HK-2 (cell line): Measurements from ENCODE around the gene PANX2.

Experiments
- DNase-seq: peaks from one replicate; pipeline ENCODE4 v3.0.0-alpha.2; 2018; ENCODE audit not compliant: unreplicated experiment

PANX2 gene

DNA sequence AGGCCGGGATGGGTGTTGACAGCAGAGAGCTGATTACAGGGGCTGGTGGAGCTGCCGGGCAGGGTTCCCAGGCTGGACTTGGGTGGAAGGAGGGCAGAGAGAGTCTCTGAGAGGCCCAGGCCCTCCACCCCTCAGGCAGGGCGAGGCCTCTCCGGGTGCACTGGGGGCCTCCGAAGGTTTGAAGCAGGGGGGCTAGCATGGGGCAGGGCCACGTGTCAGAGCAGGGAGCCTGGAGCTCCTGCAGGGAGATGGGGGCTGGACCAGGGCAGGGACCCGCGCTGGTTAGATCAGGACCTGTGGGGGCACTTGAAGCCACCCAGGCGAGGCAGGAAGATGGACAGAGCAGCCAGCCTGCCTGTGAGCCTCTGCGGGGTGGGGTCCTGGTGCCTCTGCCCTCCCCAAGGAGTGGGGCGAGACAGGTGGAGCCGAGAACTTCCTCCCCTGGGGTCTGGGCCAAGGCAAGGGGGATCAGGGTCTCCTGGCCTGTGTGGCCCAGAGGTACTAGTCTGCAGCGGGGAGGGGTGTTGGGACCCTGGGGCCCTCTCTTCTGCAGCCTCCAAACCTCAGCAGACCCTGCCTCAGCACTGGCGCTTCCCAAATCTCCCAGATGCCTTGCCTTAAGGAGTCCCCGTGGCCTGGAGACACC, 911 bp downstream of the PANX2 start:
- DNase-seq = no peak

DNA sequence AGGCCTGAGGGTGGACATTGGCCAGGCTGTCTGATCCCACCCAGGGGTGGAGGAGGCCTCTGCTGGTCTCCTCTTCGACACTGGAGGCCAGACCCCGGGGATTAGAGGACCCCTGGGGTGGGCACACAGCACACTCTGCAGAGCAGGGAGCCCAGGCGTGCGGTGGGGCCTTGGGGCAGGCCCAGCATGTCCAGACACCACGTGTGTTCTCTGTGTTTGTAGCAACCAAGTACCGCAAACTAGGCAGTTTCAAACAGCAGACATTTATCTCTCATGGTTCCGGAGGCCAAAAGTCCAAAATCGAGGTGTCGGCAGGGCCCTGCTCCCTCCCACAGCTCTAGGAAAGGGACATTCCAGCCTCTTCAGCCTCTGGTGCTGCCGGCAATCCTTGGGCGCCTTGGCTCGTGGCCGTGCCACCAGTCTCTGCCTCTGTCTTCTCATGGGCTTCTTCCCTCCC, 1.5 kb downstream of the PANX2 start:
- DNase-seq = no peak

DNA sequence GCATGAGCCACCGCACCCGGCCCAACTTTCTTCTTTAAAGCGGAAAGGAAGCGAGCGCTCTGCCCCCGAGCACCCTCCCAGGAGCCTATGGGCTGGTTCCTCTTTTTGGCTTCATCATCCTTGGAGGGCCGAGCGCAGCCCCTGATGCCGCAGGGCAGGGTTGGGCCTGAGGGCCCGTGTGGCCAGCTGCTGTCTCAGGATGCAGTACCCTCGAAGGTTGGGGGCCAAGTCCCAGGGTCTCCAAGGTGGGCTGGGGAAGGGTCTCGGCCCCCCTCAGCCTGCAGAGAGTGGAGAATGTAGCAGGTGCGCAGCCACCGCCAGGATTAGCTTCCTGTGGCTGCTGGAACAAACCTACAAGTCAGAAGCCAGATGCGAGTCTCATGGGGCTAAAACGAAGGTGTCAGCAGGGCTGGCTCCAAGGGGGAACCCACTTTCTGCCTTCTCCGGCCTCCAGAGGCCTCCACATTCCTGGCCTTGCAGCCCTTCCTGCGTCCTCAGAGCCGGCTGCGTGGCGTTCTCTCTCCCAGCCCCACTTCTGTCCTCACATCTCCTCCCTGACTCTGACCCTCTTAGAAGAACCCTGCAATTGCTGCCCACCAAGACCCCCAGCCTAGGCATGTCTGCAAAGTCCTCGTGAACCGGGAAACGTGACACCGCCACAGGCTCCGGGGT, 2.9 kb downstream of the PANX2 start:
- no peak for DNase-seq

- DNase-seq = no peak
These were observed 3.4 kb downstream of the PANX2 start for GRCh38 chr22:50173983-50174355.

DNA sequence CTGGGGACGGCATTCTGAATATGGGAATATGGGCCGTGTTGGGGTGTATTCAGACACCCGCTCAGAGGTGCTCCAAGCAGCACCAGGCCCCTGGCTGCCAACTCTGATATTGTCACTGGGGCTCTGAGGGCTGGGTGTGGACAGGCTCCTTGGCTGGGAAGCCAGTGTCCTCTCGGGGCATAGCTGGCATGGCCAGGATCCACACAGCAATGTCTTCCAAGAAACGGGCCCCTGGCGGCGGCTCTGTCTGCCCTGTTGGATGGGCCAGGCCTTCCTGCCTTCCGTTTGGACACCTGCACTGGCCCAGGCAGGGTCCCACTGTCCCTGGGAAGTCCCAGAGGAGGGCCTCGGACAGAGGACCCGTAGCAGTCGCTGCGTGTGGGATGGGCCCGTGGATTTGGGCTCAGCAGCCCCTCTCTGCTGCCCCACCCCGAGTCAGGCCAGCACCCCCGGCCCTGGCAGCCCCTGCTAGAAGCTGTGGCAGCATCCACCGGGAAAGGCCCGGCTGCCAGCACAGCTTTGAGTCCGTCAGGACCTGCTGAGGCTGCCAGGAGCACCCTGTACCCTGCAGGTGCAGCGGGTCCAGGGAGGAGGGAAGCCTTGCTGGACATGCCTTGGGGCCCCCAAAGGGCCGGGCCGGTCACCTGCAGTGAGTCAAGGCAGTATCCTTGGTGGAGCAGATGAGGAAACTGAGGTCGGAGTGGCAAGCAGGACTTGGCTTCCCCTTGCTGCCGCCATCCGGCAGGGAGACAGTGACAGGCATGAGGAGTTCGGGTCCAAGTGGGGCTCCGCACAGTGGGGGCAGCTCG, 4.1 kb downstream of the PANX2 start:
- DNase-seq = no peak

GRCh38 chr22:50175191-50175461, 4.6 kb downstream of the PANX2 start:
- no peak for DNase-seq

DNA sequence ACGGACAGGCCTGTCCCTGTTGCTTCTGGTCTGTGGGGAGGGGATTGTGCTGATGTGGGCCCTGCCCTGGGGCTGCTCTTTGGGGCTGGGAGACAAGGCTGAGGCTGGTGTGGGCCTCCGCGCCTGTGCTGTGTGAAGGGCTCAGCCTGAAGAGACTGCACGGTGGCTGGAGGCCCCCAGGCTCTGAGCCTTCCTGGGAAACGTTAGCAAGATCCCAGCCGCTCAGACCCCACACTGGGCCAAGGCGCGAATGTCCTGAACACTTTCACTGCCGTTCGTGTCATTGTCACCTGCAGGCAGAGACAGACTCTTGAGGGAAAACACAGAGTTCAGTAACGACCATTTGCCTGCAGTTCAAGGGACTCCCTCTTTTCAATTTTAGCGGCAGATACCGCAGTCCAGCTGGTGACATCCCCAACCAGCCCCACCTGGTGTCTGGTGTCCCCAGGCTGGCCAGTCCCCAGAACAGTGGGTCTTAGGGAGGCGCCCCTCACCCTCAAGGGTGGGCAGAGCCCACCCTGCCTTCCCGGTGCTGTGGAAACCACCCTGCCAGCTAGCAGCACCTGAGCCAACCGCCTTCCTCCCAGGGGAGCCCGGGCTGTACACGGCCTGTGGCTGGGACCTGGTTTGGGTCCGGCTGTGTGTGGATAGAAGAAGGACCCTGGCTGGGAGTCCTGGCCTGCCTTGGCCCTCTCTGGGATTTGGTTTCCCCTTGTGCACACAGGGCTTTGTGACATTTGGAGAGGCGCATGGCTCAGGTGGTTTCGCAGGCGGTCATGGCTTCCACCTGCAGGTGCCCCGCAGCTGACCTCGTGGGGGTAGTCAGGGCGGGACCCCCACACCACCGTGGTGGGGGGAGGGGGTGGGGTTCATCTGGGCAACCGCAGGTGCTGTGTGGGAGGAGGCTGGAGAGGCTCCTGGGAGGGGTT, 5.7 kb downstream of the PANX2 start:
- no peak for DNase-seq

DNA sequence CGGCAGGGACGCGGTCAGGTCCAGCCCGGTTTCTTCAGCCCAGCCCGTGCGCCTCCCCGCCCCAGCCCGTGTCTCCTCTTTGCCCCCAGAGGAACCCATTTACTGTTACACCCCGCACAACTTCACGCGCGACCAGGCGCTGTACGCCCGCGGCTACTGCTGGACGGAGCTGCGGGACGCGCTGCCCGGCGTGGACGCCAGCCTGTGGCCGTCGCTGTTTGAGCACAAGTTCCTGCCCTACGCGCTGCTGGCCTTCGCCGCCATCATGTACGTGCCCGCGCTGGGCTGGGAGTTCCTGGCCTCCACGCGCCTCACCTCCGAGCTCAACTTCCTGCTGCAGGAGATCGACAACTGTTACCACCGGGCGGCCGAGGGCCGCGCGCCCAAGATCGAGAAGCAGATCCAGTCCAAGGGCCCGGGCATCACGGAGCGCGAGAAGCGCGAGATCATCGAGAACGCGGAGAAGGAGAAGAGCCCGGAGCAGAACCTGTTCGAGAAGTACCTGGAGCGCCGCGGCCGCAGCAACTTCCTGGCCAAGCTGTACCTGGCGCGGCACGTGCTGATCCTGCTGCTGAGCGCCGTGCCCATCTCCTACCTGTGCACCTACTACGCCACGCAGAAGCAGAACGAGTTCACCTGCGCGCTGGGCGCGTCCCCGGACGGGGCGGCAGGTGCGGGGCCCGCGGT, 6.5 kb downstream of the PANX2 start:
- DNase-seq = no peak

- no peak for DNase-seq
These were observed 7.3 kb downstream of the PANX2 start for GRCh38 chr22:50177537-50178470.

DNA sequence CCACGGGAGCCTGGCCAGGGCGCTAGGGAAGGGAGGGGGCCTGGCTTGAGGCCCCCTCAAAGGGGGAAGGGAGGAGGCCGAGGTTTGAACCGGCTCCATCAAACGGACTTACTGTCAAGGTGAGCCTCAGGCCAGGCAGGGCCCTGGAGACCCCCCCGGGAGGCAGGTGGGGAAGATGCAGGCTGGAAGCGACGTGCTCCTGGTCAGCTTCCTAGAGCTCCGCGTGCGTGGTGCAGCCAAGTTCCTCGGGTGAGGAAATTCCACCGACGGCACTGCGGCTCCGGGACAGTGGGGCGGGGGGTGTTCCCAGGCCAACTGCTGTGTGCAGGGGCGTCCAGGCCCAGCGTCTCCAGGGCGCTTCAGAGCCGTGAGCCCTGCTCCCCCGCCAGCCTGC, 7.9 kb downstream of the PANX2 start:
- DNase-seq = no peak

- DNase-seq = no peak
These were observed 8.6 kb downstream of the PANX2 start for GRCh38 chr22:50178871-50179869.

DNA sequence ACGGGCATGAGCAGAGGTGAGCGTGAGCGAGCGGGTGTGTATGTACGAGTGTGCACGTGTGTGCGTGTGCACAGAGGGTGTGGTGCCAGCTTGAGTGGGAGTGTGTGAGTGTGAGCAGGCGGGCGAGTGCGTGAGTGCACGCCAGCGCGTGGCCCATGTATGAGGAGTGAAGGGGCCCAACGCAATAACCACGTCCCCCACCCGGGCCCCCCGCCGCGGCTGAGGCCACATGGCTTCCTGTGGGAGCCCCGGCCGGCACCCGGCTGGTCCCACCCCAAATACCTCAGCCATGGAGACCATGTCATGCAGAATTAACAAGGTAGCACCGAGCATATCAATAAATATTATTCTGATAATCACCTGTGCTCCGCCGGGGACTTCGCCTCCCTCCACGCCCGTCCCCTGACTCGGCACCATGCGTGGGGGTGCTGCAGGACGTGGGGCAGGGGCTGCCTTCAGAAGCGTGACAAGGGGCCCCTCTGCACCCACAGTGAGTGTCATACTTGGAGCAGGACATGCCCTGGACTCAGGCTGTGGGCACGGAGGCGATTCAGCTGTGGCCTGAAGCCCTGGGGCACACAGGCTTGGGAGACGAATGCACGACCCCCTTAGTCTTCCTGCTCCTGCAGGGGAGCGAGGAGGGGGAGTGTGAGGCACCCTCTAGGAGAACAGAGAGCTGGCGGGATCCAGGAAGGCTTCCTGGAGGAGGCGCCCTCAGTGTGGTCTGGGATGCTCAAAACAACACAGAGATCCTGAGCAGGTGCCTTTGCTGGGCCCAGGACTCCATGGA, 9.6 kb downstream of the PANX2 start:
- no peak for DNase-seq

DNA sequence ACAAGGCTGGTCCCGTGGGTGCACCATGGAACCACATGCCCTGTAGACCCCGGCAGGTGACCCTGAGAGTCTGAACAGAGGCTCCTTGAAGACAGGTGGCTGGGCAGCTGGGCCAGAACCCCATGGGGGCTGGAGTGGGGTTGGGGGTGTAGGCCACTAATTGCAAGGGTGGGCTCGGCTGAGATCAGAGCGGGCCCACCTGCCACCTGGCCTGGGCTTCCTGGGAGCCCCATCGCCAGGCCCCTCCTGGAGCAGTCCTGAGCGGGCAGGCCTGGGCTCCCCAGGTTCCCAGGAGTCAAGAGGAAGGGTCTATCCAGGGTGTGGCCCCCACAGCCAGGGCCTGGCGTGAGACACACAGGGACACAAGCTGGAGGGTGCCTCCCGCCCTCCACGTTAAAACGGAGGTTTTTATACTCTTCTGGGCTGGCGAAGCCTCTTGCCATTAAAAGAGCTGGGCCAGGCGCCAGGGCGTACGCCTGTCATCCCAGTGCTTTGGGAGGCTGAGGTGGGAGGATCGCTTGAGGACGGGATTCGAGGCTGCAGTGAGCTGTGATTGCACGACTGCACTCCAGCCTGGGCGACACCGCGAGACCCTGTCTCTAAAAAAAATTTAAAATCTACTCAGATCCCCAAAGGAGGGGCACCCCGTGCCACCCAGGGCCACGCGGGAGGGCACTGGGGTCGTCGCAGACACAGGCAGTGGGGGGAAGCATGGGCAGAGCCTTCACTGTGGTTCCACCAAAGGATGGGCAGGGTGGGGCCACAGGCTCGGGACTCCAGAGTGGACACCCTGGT, 10.4 kb downstream of the PANX2 start:
- no peak for DNase-seq

DNA sequence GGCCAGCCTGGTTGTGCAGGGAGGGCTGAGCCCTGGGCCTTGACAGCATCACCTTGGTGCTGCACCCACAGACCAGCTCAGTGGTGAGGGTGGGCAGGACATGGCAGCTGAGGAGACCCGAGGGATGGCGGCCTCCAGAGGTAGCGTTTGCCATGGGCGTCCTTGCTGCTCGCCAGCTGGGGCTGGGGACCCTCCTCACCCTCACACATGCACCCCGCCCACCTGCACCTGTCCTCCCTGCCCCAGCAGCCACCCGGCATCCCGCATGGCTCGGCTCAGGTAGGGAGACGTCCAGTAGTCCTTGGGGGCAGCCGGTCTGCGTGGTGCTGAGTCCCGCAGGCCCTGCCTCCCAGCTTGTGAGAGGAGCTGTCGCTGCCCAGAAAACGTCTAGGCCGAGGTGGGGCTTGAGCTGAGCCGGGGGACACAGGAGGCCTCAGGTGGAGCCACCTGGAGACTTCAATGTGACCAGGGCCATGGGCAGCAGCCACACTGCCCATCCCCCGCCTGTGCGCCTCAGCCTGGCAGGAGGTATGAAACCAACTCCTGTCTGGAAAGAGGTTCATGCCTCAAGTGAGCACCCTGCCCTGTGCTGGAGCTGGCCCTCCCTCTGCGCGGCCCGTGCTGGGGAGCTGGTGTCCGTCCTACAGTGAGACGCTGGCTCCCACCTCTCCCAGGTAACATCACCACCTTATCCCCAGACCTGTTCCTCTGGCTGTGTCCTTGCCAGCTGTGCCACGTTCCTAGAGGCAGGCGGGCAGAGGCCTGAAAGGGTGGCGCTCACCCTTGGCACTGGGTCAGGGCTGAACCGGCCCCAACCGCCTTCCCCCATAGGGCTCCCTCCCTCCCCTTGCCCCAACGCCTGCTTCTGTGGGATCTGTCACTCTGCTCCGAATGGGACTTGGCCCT, 11.9 kb downstream of the PANX2 start:
- DNase-seq = no peak

GRCh38 chr22:50183141-50183971, 12.8 kb downstream of the PANX2 start:
- DNase-seq = no peak
